Neuronal stem cell (in vitro differentiated cells): ENCODE data around the gene GTF3C1.

Source experiments
- DNase-seq: peaks from one replicate; pipeline ENCODE4 v3.0.0-alpha.2; 2013; ENCODE audit warnings: low spot score
- H2AFZ ChIP-seq: one replicate; pipeline ENCODE4 v1.6.1; 2013; ENCODE audit warnings: mild to moderate bottlenecking, low read length, inconsistent platforms
- H2AK5ac ChIP-seq: 2 replicates; pipeline ENCODE4 v1.6.1; 2013; ENCODE audit warnings: low read depth, mild to moderate bottlenecking, inconsistent platforms, low read length, moderate library complexity, mixed read lengths
- H2BK120ac ChIP-seq: 2 replicates; pipeline ENCODE4 v1.6.1; 2013; ENCODE audit warnings: low read depth, mild to moderate bottlenecking, inconsistent platforms, low read length, moderate library complexity, mixed read lengths
- H2BK12ac ChIP-seq: one replicate; pipeline ENCODE4 v1.6.1; 2013; ENCODE audit warnings: low read length, inconsistent platforms
- H2BK15ac ChIP-seq: 2 replicates; pipeline ENCODE4 v1.6.1; 2013; ENCODE audit warnings: mild to moderate bottlenecking, low read length, inconsistent platforms, mixed read lengths
- H2BK5ac ChIP-seq: one replicate; pipeline ENCODE4 v1.6.1; 2013; ENCODE audit warnings: inconsistent platforms, mild to moderate bottlenecking, low read length, moderate library complexity
- H3K14ac ChIP-seq: one replicate; pipeline ENCODE4 v1.6.1; 2013; ENCODE audit warnings: low read length, inconsistent platforms
- H3K18ac ChIP-seq: 2 replicates; pipeline ENCODE4 v1.6.1; 2013; ENCODE audit warnings: low read length, inconsistent platforms
- H3K23ac ChIP-seq: 2 replicates; pipeline ENCODE4 v1.6.1; 2013; ENCODE audit warnings: low read depth, mild to moderate bottlenecking, mixed read lengths, low read length, inconsistent platforms; ENCODE audit not compliant: poor library complexity
- H3K27ac ChIP-seq: replicated peaks from 3 replicates; pipeline ENCODE4 v1.5.1; 2013; ENCODE audit warnings: low read length, inconsistent platforms
- H3K27me3 ChIP-seq, 3 experiments: 2 replicates each; pipeline ENCODE4 v1.6.1; 2013; ENCODE audit warnings: low read length in 3 of 3, mild to moderate bottlenecking in 2 of 3, inconsistent platforms in 1 of 3, low read depth in 1 of 3, mixed read lengths in 1 of 3, moderate library complexity in 1 of 3; ENCODE audit not compliant: control insufficient read depth in 3 of 3, insufficient read depth in 3 of 3
- H3K36me3 ChIP-seq, 2 donors: replicated peaks in 1 of 2; 2 replicates each; pipeline ENCODE4 v1.6.1; 2013; ENCODE audit warnings: low read length in 2 of 2; ENCODE audit not compliant: control insufficient read depth in 2 of 2, insufficient read depth in 2 of 2
- H3K4ac ChIP-seq: 2 replicates; pipeline ENCODE4 v1.6.1; 2013; ENCODE audit warnings: inconsistent platforms, mild to moderate bottlenecking, low read length, moderate library complexity
- H3K4me1 ChIP-seq, 2 donors: 1 replicate in 1 of 2; 2 replicates in 1 of 2; pipeline ENCODE4 v1.6.1; 2013; ENCODE audit warnings: low read length in 2 of 2, low read depth in 1 of 2; ENCODE audit not compliant: control insufficient read depth in 2 of 2, insufficient read depth in 1 of 2
- H3K4me2 ChIP-seq: one replicate; pipeline ENCODE4 v1.6.1; 2013; ENCODE audit warnings: mild to moderate bottlenecking, low read length, inconsistent platforms; ENCODE audit not compliant: insufficient read depth, poor library complexity, severe bottlenecking
- H3K4me3 ChIP-seq, 2 donors: 2 replicates each; pipeline ENCODE4 v1.5.1; 2013; ENCODE audit warnings: low read length in 2 of 2, mild to moderate bottlenecking in 2 of 2, inconsistent platforms in 1 of 2, moderate library complexity in 1 of 2
- H3K79me1 ChIP-seq: one replicate; pipeline ENCODE4 v1.6.1; 2013; ENCODE audit warnings: low read depth, mild to moderate bottlenecking, inconsistent platforms, low read length, moderate library complexity
- H3K9ac ChIP-seq: one replicate; pipeline ENCODE4 v1.6.1; 2013; ENCODE audit warnings: mild to moderate bottlenecking, low read depth, low read length, inconsistent platforms; ENCODE audit not compliant: poor library complexity
- H3K9me3 ChIP-seq, 2 donors: replicated peaks in 1 of 2; 2 replicates each; pipeline versions ENCODE3 to v1.6.1; 2013; ENCODE audit warnings: low read length in 2 of 2, mild to moderate bottlenecking in 2 of 2, inconsistent platforms in 1 of 2, low read depth in 1 of 2, mixed read lengths in 1 of 2, moderate library complexity in 1 of 2; ENCODE audit not compliant: control insufficient read depth in 2 of 2, insufficient read depth in 1 of 2
- H4K8ac ChIP-seq: one replicate; pipeline ENCODE4 v1.6.1; 2013; ENCODE audit warnings: low read depth, mild to moderate bottlenecking, inconsistent platforms, low read length, moderate library complexity
- H4K91ac ChIP-seq: one replicate; pipeline ENCODE4 v1.6.1; 2013; ENCODE audit warnings: low read length, low read depth, mild to moderate bottlenecking, inconsistent platforms; ENCODE audit not compliant: poor library complexity
- WGBS, 2 donors: extraction: QIAGEN DNeasy Blood & Tissue Kit; methylation state at CpG; one replicate each; pipeline ENCODE4 v1.1.7; 2013; ENCODE audit warnings: missing lambda C conversion rate in 2 of 2, mixed read lengths in 1 of 2; ENCODE audit not compliant: insufficient read length in 2 of 2, insufficient replicate concordance in 1 of 2; ENCODE audit errors: extremely low coverage in 2 of 2; 5-methylcytosine and 5-hydroxymethylcytosine counted together

The GTF3C1 gene

DNA sequence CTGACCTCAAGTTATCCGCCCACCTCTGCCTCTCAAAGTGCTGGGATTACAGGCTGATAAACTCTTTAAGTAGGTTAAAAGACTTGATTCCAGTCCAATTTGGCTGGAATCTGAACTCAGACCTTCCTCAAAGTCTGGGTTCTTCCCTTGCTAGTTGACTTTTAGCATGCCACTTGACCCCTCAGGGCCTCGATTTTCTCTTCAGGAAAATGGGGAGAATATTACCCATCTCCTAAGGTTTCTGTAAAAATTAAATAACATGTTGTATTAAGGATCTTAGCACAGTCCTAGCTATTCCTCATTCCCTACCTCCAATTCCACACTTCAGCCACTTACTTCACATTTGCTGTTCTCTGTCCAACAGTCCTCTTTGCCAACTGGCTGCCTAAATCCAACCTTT lies 1.9 kb downstream of the GTF3C1 start:
- H2BK120ac ChIP-seq: no peak overlapping the region
- H3K27me3 ChIP-seq: no peaks in the 10 kb centered on the region
- no peak overlapping the region for H3K4me2 ChIP-seq
- DNase-seq: no peak
- H3K23ac ChIP-seq: no peak overlapping the region
- no peak overlapping the region for H3K27ac ChIP-seq
- no peak overlapping the region for H3K4me3 ChIP-seq
- H2AFZ ChIP-seq: no peak overlapping the region
- no CpG with 5 or more reads among the region's 2 CpGs for WGBS, 2 donors
- no peaks in the 10 kb centered on the region for H3K9me3 ChIP-seq
- no peak overlapping the region for H4K8ac ChIP-seq
- H4K91ac ChIP-seq: no peak overlapping the region
- peaks cover 1 to 4% of the 10 kb centered on the region in 2 donors for H3K4me1 ChIP-seq
- no peak overlapping the region for H2BK15ac ChIP-seq
- H3K14ac ChIP-seq: no peak overlapping the region
- H3K36me3 ChIP-seq: peaks cover 24 to 49% of the 10 kb centered on the region in 2 donors
- no peak overlapping the region for H2BK12ac ChIP-seq
- no peak overlapping the region for H3K4ac ChIP-seq
- peaks cover 7% of the 10 kb centered on the region for H3K79me1 ChIP-seq
- H2BK5ac ChIP-seq: no peak overlapping the region
- H2AK5ac ChIP-seq: no peak overlapping the region
- H3K18ac ChIP-seq: no peak overlapping the region
- no peak overlapping the region for H3K9ac ChIP-seq

DNA sequence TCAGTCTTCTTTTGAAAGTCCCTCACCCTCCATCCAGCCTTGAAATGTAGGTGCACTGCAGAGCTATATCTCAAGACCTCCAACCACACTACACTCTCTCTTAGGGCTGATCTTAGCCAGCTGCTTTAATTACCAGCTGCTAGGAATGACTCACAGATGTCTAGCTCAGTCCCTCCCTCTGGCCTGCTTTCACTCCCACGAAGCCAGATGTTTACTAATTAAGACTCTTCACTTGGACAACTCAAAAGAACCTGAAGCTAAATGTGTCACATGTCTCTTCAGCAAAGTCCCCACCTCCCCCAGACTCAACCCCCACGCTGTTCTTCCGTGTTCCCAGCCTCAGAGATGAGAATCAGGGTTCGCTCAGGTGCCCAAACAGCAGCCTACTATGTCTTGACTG lies 2.6 kb downstream of the GTF3C1 start:
- Histone ChIP-seq H3K14ac (no peak overlapping the region), H3K23ac (no peak overlapping the region), H2BK12ac (no peak overlapping the region), H4K91ac (no peak overlapping the region), H3K18ac (no peak overlapping the region), H3K27ac (no peak overlapping the region), H2BK120ac (no peak overlapping the region), H3K4me1 (peaks cover 1 to 4% of the 10 kb centered on the region in 2 donors), H3K4ac (no peak overlapping the region), H3K27me3 (no peaks in the 10 kb centered on the region), H3K36me3 (peaks cover 29 to 56% of the 10 kb centered on the region in 2 donors), H3K9ac (no peak overlapping the region), H4K8ac (no peak overlapping the region), H2BK15ac (no peak overlapping the region), H3K9me3 (no peaks in the 10 kb centered on the region), H3K79me1 (peaks cover 7% of the 10 kb centered on the region), H3K4me2 (no peak overlapping the region), H3K4me3 (no peak overlapping the region), H2AK5ac (no peak overlapping the region), H2AFZ (no peak overlapping the region), H2BK5ac (no peak overlapping the region)
- no peak for DNase-seq
- WGBS, 2 donors: no CpG with 5 or more reads among the region's 4 CpGs

DNA sequence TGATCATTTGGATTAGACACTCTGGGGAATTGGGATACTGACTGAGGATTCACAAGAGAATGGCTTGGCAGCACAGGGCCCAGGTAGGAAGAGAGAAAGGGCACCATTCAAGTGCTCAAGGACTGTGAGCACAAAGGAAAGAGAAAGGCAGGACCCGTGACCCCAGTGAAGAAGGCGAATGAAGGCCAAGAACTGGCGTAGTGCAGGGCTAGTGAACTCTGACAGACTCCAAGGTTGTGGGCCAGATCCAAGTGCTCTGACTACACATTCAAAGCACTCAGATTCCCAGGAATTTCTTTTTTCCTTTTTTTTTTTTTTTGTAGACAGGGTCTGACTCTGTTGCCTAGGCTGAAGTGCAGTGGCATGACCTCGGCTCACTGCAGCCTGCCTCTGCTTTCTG lies 5.0 kb downstream of the GTF3C1 start:
- Histone ChIP-seq H3K4me1 (peaks cover 0 to 4% of the 10 kb centered on the region in 2 donors), H2BK12ac (no peak overlapping the region), H2AFZ (no peak overlapping the region), H2BK15ac (no peak overlapping the region), H3K23ac (no peak overlapping the region), H2AK5ac (no peak overlapping the region), H3K14ac (no peak overlapping the region), H3K4me2 (no peak overlapping the region), H3K9ac (no peak overlapping the region), H2BK120ac (no peak overlapping the region), H3K4me3 (no peak overlapping the region), H3K27me3 (no peaks in the 10 kb centered on the region), H3K36me3 (peaks cover 45 to 81% of the 10 kb centered on the region in 2 donors), H3K27ac (no peak overlapping the region), H3K9me3 (peaks cover 0 to 2% of the 10 kb centered on the region in 2 donors), H3K4ac (no peak overlapping the region), H3K18ac (no peak overlapping the region), H4K8ac (no peak overlapping the region), H3K79me1 (peaks cover 7% of the 10 kb centered on the region), H2BK5ac (no peak overlapping the region), H4K91ac (no peak overlapping the region)
- DNase-seq: no peak
- WGBS, 2 donors: no CpG with 5 or more reads among the region's 4 CpGs

DNA sequence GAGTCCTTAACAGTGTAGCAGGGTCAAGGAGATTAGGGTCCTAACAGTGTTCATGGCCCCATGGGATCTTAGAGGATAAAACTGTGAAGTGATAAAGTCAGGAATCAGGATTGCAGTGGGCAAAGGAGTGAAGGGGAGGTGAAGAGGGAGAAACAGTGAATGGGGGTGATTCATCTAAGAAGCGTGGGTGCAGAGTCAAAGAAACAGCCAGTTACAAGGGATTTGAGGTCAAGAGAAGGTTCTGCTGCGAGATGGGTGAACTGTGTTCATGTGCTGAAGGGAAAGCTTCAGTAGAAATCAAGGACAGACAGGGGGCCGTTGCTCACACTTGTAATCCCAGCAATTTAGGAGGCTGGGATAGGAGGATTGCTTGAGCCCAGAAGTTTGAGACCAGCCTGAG lies 5.9 kb downstream of the GTF3C1 start:
- H2BK120ac ChIP-seq: no peak overlapping the region
- no peak overlapping the region for H3K18ac ChIP-seq
- no peak overlapping the region for H3K14ac ChIP-seq
- H3K36me3 ChIP-seq: peaks cover 48 to 89% of the 10 kb centered on the region in 2 donors
- no peak overlapping the region for H2BK5ac ChIP-seq
- no peak overlapping the region for H3K4me2 ChIP-seq
- no peak for DNase-seq
- no peak overlapping the region for H3K4ac ChIP-seq
- H3K27ac ChIP-seq: no peak overlapping the region
- no CpG with 5 or more reads among the region's 3 CpGs for WGBS, 2 donors
- H4K8ac ChIP-seq: no peak overlapping the region
- H2BK15ac ChIP-seq: no peak overlapping the region
- H4K91ac ChIP-seq: no peak overlapping the region
- no peaks in the 10 kb centered on the region for H3K27me3 ChIP-seq
- no peak overlapping the region for H3K9ac ChIP-seq
- H3K9me3 ChIP-seq: peaks cover 0 to 2% of the 10 kb centered on the region in 2 donors
- H2BK12ac ChIP-seq: no peak overlapping the region
- H2AFZ ChIP-seq: no peak overlapping the region
- no peak overlapping the region for H3K23ac ChIP-seq
- H2AK5ac ChIP-seq: no peak overlapping the region
- H3K79me1 ChIP-seq: peaks cover 6% of the 10 kb centered on the region
- peaks cover 0 to 4% of the 10 kb centered on the region in 2 donors for H3K4me1 ChIP-seq
- no peak overlapping the region for H3K4me3 ChIP-seq
